SU-DHL-6 (cell line): ENCODE measurements around the gene OR11H6.
"Not testable (repeated sequence)": the region's sequence is repeated elsewhere in the genome, so short reads cannot be mapped to it uniquely, and the experiment has no call there.

Source experiments
- CTCF ChIP-seq: fragments of 200-600 bp; sonication (generic); IDR thresholded peaks from one replicate; pipeline ENCODE4 v1.5.1; 2017; ENCODE audit warnings: antibody characterized with exemption, mild to moderate bottlenecking, low read length, moderate library complexity; ENCODE audit not compliant: insufficient read depth, poor library complexity, severe bottlenecking
- EZH2phosphoT487 ChIP-seq: fragments of 200-600 bp; sonication (generic), shearing (Covaris generic); conservative IDR thresholded peaks from 2 replicates; pipeline ENCODE4 v1.6.1; 2018; ENCODE audit warnings: mild to moderate bottlenecking, antibody characterized with exemption, low read length, moderate library complexity, mixed read lengths

GRCh38 chr14:20264361-20264760, 40.9 kb downstream of the OR11H6 start:
- not testable (repeated sequence) for TF ChIP-seq CTCF, EZH2phosphoT487
